GM18526 (cell line): ENCODE measurements around the gene WDR20.

ENCODE experiments used
- POLR2A ChIP-seq: IDR thresholded peaks from 3 replicates; pipeline ENCODE4 v1.6.1; 2011; ENCODE audit not compliant: insufficient read length; ENCODE audit errors: extremely low read depth

WDR20 gene

GRCh38 chr14:102233081-102233480, 93.4 kb downstream of the WDR20 start:
- TF ChIP-seq POLR2A, result no peak

GRCh38 chr14:102234331-102235264, 94.9 kb downstream of the WDR20 start:
- TF ChIP-seq POLR2A, result no peak

GRCh38 chr14:102235275-102235897, 95.7 kb downstream of the WDR20 start:
- no peak for TF ChIP-seq POLR2A

- no peak for TF ChIP-seq POLR2A
These were observed 96.3 kb downstream of the WDR20 start for GRCh38 chr14:102236026-102236425.

- no peak for TF ChIP-seq POLR2A
These were observed 98.4 kb downstream of the WDR20 start for GRCh38 chr14:102238131-102238530.

- TF ChIP-seq POLR2A, result no peak
These were observed 99.1 kb downstream of the WDR20 start for GRCh38 chr14:102238766-102239165.

GRCh38 chr14:102239231-102239630, 99.5 kb downstream of the WDR20 start:
- TF ChIP-seq POLR2A, result no peak

GRCh38 chr14:102241147-102241546, 101.5 kb downstream of the WDR20 start:
- TF ChIP-seq POLR2A, result no peak

GRCh38 chr14:102246071-102246470, 106.4 kb downstream of the WDR20 start:
- TF ChIP-seq POLR2A, result no peak

- no peak for TF ChIP-seq POLR2A
These were observed 108.4 kb downstream of the WDR20 start for GRCh38 chr14:102248121-102248520.

GRCh38 chr14:102249041-102249440, 109.3 kb downstream of the WDR20 start:
- TF ChIP-seq POLR2A, result no peak

- no peak for TF ChIP-seq POLR2A
These were observed 110.3 kb downstream of the WDR20 start for GRCh38 chr14:102249981-102250380.

GRCh38 chr14:102250636-102251035, 110.9 kb downstream of the WDR20 start:
- no peak for TF ChIP-seq POLR2A

GRCh38 chr14:102251161-102251560, 111.5 kb downstream of the WDR20 start:
- TF ChIP-seq POLR2A, result no peak

- no peak for TF ChIP-seq POLR2A
These were observed 113.4 kb downstream of the WDR20 start for GRCh38 chr14:102252834-102253801.
